GM12873 (cell line): ENCODE data around the gene CCDC68.

Experiments
- CTCF ChIP-seq: IDR thresholded peaks from 2 replicates; pipeline ENCODE4 v1.5.1; 2012; ENCODE audit warnings: low read depth, mild to moderate bottlenecking, moderate library complexity, low read length, control low read depth; ENCODE audit not compliant: insufficient read depth; ENCODE audit errors: missing control alignments

Gene CCDC68

GRCh38 chr18:54856105-54856646 is 103.1 kb downstream of the CCDC68 start:
- no peak for TF ChIP-seq CTCF

GRCh38 chr18:54852780-54853675 is 106.2 kb downstream of the CCDC68 start:
- TF ChIP-seq CTCF = no peak
